Measurements from ENCODE around the gene ADGRL1.

ADGRL1 gene

GRCh38 chr19:14182476-14182875 lies 23.5 kb downstream of the ADGRL1 start:
- TF ChIP-seq FOXP2 (optimal IDR thresholded peaks at IDR 0.05; ENCODE audit: borderline replicate concordance, extremely low read depth, extremely low read length, insufficient read depth) (no peak), SIN3A (IDR thresholded peaks at IDR 0.05; ENCODE audit: borderline replicate concordance, insufficient read depth, low read length) (no peak), REST (IDR thresholded peaks at IDR 0.05; ENCODE audit: insufficient read depth in 1 of 2, low read depth in 2 of 2, low read length in 2 of 2) (no peak), POLR2AphosphoS5 (IDR thresholded peaks at IDR 0.05; ENCODE audit: low read depth, low read length) (no peak), TAF1 (IDR thresholded peaks at IDR 0.05; ENCODE audit: borderline replicate concordance, insufficient read depth, low read length) (no peak)

- TF ChIP-seq SIN3A (IDR thresholded peaks at IDR 0.05; ENCODE audit: borderline replicate concordance, insufficient read depth, low read length) (no peak), FOXP2 (optimal IDR thresholded peaks at IDR 0.05; ENCODE audit: borderline replicate concordance, extremely low read depth, extremely low read length, insufficient read depth) (no peak), REST (IDR thresholded peaks at IDR 0.05; ENCODE audit: insufficient read depth in 1 of 2, low read depth in 2 of 2, low read length in 2 of 2) (no peak), TAF1 (IDR thresholded peaks at IDR 0.05; ENCODE audit: borderline replicate concordance, insufficient read depth, low read length) (no peak)
Observed at GRCh38 chr19:14181906-14182305, 24.1 kb downstream of the ADGRL1 start.

DNA sequence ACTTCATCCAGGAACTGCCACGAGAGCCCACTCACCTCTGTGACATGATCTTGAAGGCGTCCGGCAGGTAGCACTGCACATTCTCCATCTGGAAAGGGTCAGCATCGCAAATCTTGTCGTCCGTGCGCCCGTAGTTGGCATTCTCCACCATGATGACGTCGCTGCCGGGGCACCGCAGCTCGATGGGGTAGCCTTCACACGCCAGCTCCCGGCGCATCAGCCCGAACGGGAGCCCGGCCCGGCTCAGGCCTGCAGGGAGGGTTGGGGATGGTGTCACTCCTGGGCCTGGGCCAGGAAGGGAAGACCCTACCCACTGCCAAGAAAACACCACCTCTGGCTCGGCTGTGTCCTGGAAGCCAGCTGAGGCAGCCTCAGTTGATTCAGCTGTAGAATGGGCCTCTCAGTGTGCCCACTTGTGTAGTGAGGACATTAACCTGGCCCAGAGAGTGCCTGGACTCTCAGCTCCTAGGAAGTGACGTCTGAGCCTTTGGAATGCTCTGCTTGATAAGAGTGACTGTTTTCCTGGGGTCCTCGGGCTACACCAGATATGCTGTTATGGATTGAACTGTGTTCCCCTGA lies 28.4 kb downstream of the ADGRL1 start:
- TF ChIP-seq POLR2AphosphoS5 (IDR thresholded peaks at IDR 0.05; ENCODE audit: low read depth, low read length) = no peak
- TF ChIP-seq SIN3A (IDR thresholded peaks at IDR 0.05; ENCODE audit: borderline replicate concordance, insufficient read depth, low read length) = no peak
- TF ChIP-seq FOXP2 (optimal IDR thresholded peaks at IDR 0.05; ENCODE audit: borderline replicate concordance, extremely low read depth, extremely low read length, insufficient read depth) = no peak
- TF ChIP-seq REST (IDR thresholded peaks at IDR 0.05; ENCODE audit: insufficient read depth in 1 of 2, low read depth in 2 of 2, low read length in 2 of 2) = no peak
- no peak for TF ChIP-seq TAF1 (IDR thresholded peaks at IDR 0.05; ENCODE audit: borderline replicate concordance, insufficient read depth, low read length)

DNA sequence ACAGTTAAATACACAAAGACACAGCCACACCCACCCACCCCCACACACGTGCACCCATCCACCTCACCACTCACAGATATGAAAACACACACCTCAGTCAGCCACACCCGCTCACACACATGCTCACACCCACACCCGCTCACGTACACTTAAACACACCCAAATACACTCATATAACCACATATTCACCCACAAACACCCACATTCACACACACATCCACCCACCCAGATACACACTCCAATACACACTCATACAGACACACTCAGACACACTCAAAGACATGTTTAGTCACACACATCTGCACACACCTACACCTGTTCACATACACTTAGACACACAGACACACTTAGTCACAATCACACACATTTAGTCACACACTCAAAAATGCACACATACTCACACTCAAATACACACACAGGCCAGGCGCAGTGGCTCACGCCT lies 30.6 kb downstream of the ADGRL1 start:
- TF ChIP-seq TAF1 (IDR thresholded peaks at IDR 0.05; ENCODE audit: borderline replicate concordance, insufficient read depth, low read length) (no peak), POLR2AphosphoS5 (IDR thresholded peaks at IDR 0.05; ENCODE audit: low read depth, low read length) (no peak), FOXP2 (optimal IDR thresholded peaks at IDR 0.05; ENCODE audit: borderline replicate concordance, extremely low read depth, extremely low read length, insufficient read depth) (no peak)

- TF ChIP-seq FOXP2 (optimal IDR thresholded peaks at IDR 0.05; ENCODE audit: borderline replicate concordance, extremely low read depth, extremely low read length, insufficient read depth) (no peak), POLR2AphosphoS5 (IDR thresholded peaks at IDR 0.05; ENCODE audit: low read depth, low read length) (no peak), SIN3A (IDR thresholded peaks at IDR 0.05; ENCODE audit: borderline replicate concordance, insufficient read depth, low read length) (no peak), TAF1 (IDR thresholded peaks at IDR 0.05; ENCODE audit: borderline replicate concordance, insufficient read depth, low read length) (no peak), REST (IDR thresholded peaks at IDR 0.05; ENCODE audit: insufficient read depth in 1 of 2, low read depth in 2 of 2, low read length in 2 of 2) (no peak)
Observed at GRCh38 chr19:14174883-14175282, 31.1 kb downstream of the ADGRL1 start.

Data from PFSK-1 (cell line).